Measurements from ENCODE around the gene AHCTF1.

The AHCTF1 gene

GRCh38 chr1:246800356-246800755 lies 131.4 kb downstream of the AHCTF1 start:
- in situ Hi-C loops (cut with HindIII; ENCODE audit: low sequenced_read_pairs): no loop called here

GRCh38 chr1:246798606-246799496 lies 132.9 kb downstream of the AHCTF1 start:
- in situ Hi-C loops (cut with HindIII; ENCODE audit: low sequenced_read_pairs): no loop called here

- in situ Hi-C loops (cut with HindIII; ENCODE audit: low sequenced_read_pairs): no loop called here
Measured at GRCh38 chr1:246798107-246798506, 133.6 kb downstream of the AHCTF1 start.

DNA sequence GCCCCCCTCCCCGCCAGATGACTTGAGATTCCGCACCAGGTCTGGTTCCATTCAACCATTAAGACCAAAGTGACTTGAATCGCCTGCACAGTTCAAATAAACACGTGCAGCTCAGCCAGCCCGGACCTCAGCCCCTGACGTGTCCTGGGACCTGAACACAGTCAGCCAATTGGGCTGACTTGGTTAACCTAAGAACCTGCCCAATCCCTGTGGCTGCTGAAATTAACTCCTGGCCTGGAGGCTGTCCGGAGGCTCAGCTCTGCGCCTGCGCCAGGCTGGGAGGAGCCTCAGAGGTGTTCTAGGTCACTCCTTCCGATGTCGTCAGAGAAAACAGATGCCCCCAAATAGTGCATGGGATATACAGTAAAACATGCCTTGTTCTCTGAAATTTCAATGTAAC lies 134.2 kb downstream of the AHCTF1 start:
- in situ Hi-C loops (cut with HindIII; ENCODE audit: low sequenced_read_pairs): no loop called here

DNA sequence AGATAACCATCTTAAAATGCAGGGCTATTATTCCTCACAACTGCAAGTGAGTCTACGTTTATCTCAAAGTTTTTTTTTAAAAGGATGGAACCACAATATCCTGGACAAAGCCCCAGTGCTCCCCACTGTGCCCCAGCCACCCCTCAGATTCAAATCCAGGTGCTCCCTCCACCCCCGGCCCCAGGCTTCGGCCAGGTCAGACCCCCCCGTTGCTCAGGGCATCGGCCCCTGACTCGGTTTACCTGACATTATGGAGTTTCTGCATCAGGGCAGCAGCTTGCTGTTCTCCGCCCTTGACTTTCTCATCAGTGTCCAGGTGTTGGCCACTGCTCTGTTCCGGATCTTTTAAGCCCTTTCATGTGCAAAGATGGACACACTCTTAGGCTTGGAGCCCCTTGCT lies 134.6 kb downstream of the AHCTF1 start:
- in situ Hi-C loops (cut with HindIII; ENCODE audit: low sequenced_read_pairs): no loop called here

GRCh38 chr1:246795906-246796694 lies 135.6 kb downstream of the AHCTF1 start:
- in situ Hi-C loops (cut with HindIII; ENCODE audit: low sequenced_read_pairs): no loop called here

GRCh38 chr1:246794828-246795671 lies 136.7 kb downstream of the AHCTF1 start:
- in situ Hi-C loops (cut with HindIII; ENCODE audit: low sequenced_read_pairs): no loop called here

- in situ Hi-C loops (cut with HindIII; ENCODE audit: low sequenced_read_pairs): no loop called here
Measured at GRCh38 chr1:246794048-246794827, 137.5 kb downstream of the AHCTF1 start.

GRCh38 chr1:246793356-246793896 lies 138.3 kb downstream of the AHCTF1 start:
- in situ Hi-C loops (cut with HindIII; ENCODE audit: low sequenced_read_pairs): no loop called here

GRCh38 chr1:246792603-246793002 lies 139.1 kb downstream of the AHCTF1 start:
- in situ Hi-C loops (cut with HindIII; ENCODE audit: low sequenced_read_pairs): no loop called here

- in situ Hi-C loops (cut with HindIII; ENCODE audit: low sequenced_read_pairs): no loop called here
Measured at GRCh38 chr1:246791303-246791918, 140.3 kb downstream of the AHCTF1 start.

DNA sequence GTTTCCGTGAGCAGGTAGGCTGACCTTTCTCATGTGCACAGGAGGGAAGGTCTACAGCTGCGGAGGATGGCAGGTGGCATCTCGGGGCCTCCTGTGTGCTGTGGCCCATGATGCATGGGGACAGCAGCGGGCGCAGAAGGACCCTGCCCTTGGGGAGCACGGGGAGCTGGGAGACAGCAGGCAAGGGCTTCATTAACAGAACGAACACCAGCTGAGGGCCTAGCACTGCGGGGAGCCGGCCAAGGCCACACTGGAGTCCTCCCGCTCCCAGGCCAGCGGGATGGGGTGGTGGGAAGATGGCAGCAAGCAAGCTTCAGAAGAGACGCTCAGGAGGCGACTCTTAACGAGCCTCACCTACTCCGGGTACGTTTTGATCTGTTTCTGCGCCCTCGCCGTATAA lies 140.9 kb downstream of the AHCTF1 start:
- in situ Hi-C loops (cut with HindIII; ENCODE audit: low sequenced_read_pairs): no loop called here

DNA sequence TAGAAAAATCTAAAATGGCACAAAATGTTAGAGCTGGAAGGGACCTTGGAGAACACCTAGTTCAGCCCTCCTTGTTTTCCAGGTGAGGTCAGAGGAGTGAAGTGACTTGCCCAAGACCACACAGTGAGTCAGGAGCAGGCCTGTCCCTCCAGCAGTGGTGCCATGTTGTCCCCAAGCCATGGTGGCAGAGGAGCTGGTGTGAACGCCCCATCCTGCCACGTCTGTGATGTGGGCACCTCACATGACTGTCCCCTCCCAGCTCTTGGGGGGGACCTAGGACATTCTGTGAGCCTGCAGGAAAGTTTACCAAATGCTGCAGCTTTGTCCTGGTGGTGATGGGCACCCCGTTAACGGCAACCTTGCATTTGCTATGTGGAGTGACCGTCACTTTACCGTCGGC lies 141.4 kb downstream of the AHCTF1 start:
- in situ Hi-C loops (cut with HindIII; ENCODE audit: low sequenced_read_pairs): no loop called here

- in situ Hi-C loops (cut with HindIII; ENCODE audit: low sequenced_read_pairs): no loop called here
Measured at GRCh38 chr1:246789454-246790339, 142.1 kb downstream of the AHCTF1 start.

All from endothelial cell of hepatic sinusoid (primary cell).